HG03571 (cell line): ENCODE data around the gene TEAD3.
"Not testable (repeated sequence)": the region's sequence is repeated elsewhere in the genome, so short reads cannot be mapped to it uniquely, and the experiment has no call there.

Source experiments
- ATAC-seq: cut with Tn5 transposase; IDR thresholded peaks from one replicate; pipeline ENCODE4 v1.9.1; 2021; ENCODE audit not compliant: unreplicated experiment

Gene TEAD3

GRCh38 chr6:35496841-35497570 is at the start of gene TEAD3:
TEAD3 (minus strand) TSS chr6:35497079.
- ATAC-seq: no peak

GRCh38 chr6:35544769-35545361 is 48.0 kb upstream of the TEAD3 start:
- ATAC-seq: no peak

GRCh38 chr6:35543459-35544193 is 46.7 kb upstream of the TEAD3 start:
- no peak for ATAC-seq

- no peak for ATAC-seq
These were observed 45.0 kb upstream of the TEAD3 start for GRCh38 chr6:35541836-35542235.

DNA sequence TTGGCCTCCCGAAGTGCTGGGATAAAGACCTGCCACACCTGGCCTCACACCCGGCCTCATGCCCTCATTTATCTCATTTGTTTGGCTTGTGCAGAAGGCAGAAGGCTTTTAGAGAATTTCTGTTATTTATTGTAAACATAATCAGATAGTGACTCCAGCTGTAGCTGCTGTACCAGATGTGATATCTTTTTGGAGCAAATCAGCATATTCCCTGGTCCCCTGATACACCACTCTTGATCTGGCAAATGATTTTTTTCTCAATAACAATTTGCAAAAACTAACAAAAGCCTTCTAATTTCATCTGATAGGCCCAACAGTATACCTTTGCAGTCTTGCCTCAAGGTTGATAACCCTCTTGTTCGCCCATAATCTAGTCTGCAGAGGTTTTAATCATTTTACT is 42.3 kb upstream of the TEAD3 start:
- ATAC-seq: no peak

DNA sequence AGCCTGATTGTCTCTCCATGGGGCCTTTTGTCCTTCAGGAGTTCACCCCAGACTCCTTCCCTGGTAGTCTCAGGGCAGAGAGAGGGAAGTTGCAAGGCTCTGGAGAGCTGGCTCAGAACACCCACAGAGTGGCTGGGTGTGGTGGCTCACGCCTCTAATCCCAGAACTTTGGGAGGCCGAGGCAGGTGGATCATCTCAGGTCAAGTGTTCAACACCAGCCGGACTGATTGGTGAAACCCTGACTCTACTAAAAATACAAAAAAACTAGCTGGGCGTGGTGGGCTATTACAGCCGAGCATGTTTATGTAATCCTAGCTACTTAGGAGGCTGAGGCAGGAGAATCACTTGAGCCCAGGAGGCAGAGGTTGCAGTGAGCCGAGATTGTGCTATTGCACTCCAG is 39.0 kb upstream of the TEAD3 start:
- not testable (repeated sequence) for ATAC-seq

DNA sequence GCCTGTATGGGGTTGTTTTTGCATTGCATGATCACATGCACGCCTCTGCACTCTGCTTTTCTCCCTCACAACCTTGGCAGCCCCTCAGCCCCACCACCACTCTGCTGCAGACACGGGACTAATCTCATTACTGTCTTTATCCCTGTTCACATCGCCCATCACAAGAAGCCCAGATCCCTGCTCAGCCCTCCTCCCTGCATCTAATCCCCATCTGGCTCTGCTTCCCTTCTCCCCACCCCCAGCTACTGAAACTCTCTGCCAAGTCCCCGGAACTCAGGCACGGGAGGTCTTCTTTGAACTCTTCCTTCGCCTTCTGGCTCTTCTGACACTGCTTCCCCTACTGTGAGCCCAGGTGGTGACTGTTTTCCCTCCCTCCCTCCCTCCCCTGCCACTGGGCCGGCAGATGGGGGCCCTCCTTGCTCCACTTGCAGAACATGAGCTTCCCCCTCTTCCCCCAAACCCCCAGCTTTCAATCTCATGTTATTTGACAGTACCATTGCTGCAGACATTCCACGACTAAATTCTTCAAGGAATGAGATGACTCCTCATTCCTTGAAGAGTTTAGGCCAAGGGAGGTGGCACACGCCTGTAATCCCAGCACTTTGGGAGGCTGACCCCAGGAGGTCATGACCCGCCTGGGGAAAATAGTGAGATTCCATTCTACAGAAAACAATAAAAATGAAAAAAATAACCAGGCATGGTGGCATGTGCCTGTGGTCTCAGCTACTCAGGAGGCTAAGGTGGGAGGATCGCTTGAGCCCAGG is 37.7 kb upstream of the TEAD3 start:
- ATAC-seq: no peak

- ATAC-seq: no peak
These were observed 37.1 kb upstream of the TEAD3 start for GRCh38 chr6:35533981-35534380.

DNA sequence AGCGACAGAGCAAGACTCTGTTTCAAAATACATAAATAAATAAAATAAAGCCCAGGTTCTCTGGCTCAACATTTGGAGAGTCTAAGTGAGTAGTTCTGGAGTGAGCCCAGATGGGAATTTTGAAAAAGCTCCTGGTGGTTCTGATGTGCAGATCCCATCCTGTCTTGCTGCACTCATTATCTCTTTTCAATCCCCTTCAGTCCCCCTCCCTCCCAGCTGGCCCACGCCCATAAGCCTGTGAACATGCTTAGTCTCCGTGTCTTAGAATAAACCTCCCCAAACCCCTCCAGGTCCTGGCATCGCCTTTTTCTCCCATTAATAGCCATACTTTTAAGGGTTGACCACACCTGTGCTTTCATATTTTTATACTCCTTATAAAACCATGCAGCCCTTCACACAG is 35.2 kb upstream of the TEAD3 start:
- no peak for ATAC-seq

- no peak for ATAC-seq
These were observed 27.6 kb upstream of the TEAD3 start for GRCh38 chr6:35524380-35525020.

GRCh38 chr6:35522660-35523658 is 26.1 kb upstream of the TEAD3 start:
- ATAC-seq: no peak

GRCh38 chr6:35522151-35522550 is 25.3 kb upstream of the TEAD3 start:
- no peak for ATAC-seq

DNA sequence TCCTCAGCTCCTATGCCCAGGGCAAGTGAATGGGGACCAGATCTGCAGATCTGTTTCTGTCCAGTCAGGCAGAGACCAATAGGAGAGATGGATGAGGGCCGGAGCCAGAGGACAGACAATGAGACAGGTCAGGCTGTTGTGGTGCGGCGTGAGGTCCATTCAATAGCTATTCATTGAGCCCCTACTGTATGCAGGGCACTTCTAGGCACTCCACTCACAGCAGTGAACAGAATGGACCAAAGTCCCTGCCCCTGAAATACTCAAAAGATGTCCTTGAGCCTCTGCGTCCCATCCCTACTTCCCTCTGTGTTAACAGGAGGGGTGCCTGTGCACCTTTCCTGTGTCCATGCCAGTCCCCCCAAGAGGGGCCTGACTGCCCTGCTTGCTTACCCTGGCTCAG is 24.4 kb upstream of the TEAD3 start:
- ATAC-seq: no peak

GRCh38 chr6:35519313-35520015 is 22.6 kb upstream of the TEAD3 start:
- no peak for ATAC-seq

DNA sequence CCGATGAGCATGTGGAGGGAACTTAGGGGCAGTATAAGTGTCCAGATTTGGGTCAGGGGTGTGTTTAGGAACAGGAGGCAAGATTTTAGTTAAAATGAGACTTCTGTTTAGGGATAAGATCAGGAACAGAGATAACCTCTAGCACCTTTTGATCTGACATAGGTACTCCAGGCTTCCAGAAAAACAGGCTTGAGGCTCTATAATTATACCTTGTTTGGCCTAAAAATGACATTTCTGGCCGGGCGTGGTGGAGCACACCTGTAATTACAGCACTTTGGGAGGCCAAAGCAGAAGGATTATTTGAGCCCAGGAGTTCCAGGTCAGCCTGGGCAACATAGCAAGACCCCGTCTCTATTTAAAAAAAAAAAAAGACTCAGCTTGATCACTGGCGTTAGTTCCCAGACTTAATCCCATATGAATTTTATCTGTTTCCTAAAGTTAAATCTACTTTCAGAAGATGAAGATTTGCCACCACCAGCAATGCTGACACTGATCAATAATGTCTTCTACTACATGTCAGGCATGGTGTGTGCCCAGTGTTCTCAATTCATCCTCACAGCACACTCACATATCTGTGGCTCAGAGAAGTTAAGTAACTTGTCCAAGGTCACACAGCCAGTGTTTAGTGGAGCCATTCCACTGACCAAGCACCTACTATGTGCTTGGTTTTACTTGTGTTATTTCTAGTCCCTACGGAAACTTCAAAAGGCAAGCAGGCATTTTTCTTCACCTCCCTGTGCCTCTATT is 21.9 kb upstream of the TEAD3 start:
- no peak for ATAC-seq

GRCh38 chr6:35517978-35518377 is 21.1 kb upstream of the TEAD3 start:
- not testable (repeated sequence) for ATAC-seq

DNA sequence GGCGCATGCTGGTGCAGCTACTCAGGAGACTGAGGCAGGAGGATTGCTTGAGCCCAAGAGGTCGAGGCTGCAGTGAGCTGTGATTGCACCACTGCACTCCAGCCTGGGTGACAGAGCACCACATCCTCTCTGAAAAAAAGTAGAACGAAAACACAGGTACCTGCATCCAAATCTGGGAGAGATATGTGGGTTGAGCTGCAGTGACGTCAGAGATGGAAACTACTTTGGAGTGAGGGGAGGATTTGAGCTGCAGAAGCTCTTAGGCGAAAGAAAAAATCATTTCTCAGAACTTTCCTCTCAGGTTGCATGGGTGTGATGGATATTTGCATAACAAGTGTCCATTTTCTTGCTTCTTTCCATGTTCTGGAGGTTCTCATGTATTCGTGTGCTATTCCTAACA is 19.8 kb upstream of the TEAD3 start:
- ATAC-seq: no peak

DNA sequence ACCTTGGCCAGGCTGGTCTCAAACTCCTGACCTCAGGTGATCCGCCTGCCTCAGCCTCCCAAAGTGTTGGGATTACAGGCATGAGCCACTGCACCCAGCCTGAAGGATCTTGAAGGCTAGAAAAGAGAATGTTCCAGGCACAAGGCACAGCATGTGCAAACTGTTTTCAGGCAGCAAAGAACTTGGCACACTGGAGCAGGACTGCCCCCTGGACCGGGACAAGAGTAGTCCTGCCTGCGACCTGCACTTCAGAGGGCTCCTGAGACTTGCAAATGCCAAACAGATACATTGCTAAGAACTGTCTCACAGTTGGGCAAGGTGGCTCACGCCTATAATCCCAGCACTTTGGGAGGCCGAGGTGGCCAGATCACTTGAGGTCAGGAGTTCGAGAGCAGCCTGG is 19.1 kb upstream of the TEAD3 start:
- ATAC-seq: not testable (repeated sequence)
